Retinal pigment epithelial cell (primary cell): Measurements from ENCODE around the gene DCTN1.

ENCODE experiments used
- DNase-seq: peaks from one replicate; pipeline ENCODE4 v3.0.0-alpha.2; 2010; ENCODE audit warnings: low read depth
- H3K4me3 ChIP-seq: 2 replicates; pipeline ENCODE4 v1.5.1; 2011; ENCODE audit warnings: mild to moderate bottlenecking, low read length, control low read depth, moderate library complexity
- CTCF ChIP-seq: conservative IDR thresholded peaks from 2 replicates; pipeline ENCODE4 v1.5.1; 2011; ENCODE audit warnings: low read depth, low read length, control low read depth, inconsistent platforms

The DCTN1 gene

GRCh38 chr2:74334931-74335333 is 45.2 kb downstream of the DCTN1 start:
- peak; percentile 25 for DNase-seq
- peak; percentile 96 for TF ChIP-seq CTCF
- H3K4me3 ChIP-seq = no peak overlapping the region

- no peak for TF ChIP-seq CTCF
- DNase-seq = no peak
- no peak overlapping the region for H3K4me3 ChIP-seq
Observed at GRCh38 chr2:74333896-74334586, 46.1 kb downstream of the DCTN1 start.

- TF ChIP-seq CTCF = peak; percentile 62
- H3K4me3 ChIP-seq = no peak overlapping the region
- no peak for DNase-seq
Observed at GRCh38 chr2:74333175-74333574, 46.9 kb downstream of the DCTN1 start.

GRCh38 chr2:74332550-74333174 is 47.4 kb downstream of the DCTN1 start:
- no peak overlapping the region for H3K4me3 ChIP-seq
- no peak for DNase-seq
- TF ChIP-seq CTCF = no peak

GRCh38 chr2:74328573-74328972 is 51.5 kb downstream of the DCTN1 start:
- H3K4me3 ChIP-seq = no peak overlapping the region
- TF ChIP-seq CTCF = no peak
- DNase-seq = no peak

GRCh38 chr2:74328074-74328473 is 52.0 kb downstream of the DCTN1 start:
- DNase-seq = no peak
- TF ChIP-seq CTCF = no peak
- no peak overlapping the region for H3K4me3 ChIP-seq

GRCh38 chr2:74327627-74328026 is 52.5 kb downstream of the DCTN1 start:
- no peak for DNase-seq
- no peak overlapping the region for H3K4me3 ChIP-seq
- TF ChIP-seq CTCF = no peak
